NCI-H526 treated with DMSO at 0.1 percent for 48 hours (cell line): Measurements from ENCODE around the gene KLF17.

Experiments used
- DNase-seq: peaks from one replicate; lab custom pipeline; 2025; lab: John Stamatoyannopoulos, UW

Gene KLF17

GRCh38 chr1:44118682-44119081 is at the start of gene KLF17:
Gene KLF17 (plus strand): TSS chr1:44118821. CDS start chr1:44118908, 87 bp downstream.
- DNase-seq, result no peak

GRCh38 chr1:44071461-44071860 is 47.2 kb upstream of the KLF17 start:
- no peak for DNase-seq

GRCh38 chr1:44072204-44072603 is 46.4 kb upstream of the KLF17 start:
- DNase-seq, result no peak

GRCh38 chr1:44072821-44073220 is 45.8 kb upstream of the KLF17 start:
- DNase-seq, result no peak

- DNase-seq, result no peak
Observed at GRCh38 chr1:44073528-44073927, 45.1 kb upstream of the KLF17 start.

- DNase-seq, result no peak
Observed at GRCh38 chr1:44074415-44074814, 44.2 kb upstream of the KLF17 start.

GRCh38 chr1:44076066-44076465 is 42.6 kb upstream of the KLF17 start:
- DNase-seq, result no peak

- no peak for DNase-seq
Observed at GRCh38 chr1:44077421-44077820, 41.2 kb upstream of the KLF17 start.

GRCh38 chr1:44078104-44078503 is 40.5 kb upstream of the KLF17 start:
- DNase-seq, result no peak

GRCh38 chr1:44079566-44079965 is 39.1 kb upstream of the KLF17 start:
- DNase-seq, result no peak

GRCh38 chr1:44084998-44085675 is 33.5 kb upstream of the KLF17 start:
- DNase-seq, result no peak

- no peak for DNase-seq
Observed at GRCh38 chr1:44086692-44087474, 31.7 kb upstream of the KLF17 start.

GRCh38 chr1:44089371-44090048 is 29.1 kb upstream of the KLF17 start:
- DNase-seq, result no peak

GRCh38 chr1:44090429-44091252 is 28.0 kb upstream of the KLF17 start:
- DNase-seq, result no peak

GRCh38 chr1:44094047-44094446 is 24.6 kb upstream of the KLF17 start:
- no peak for DNase-seq

- DNase-seq, result no peak
Observed at GRCh38 chr1:44100183-44100868, 18.3 kb upstream of the KLF17 start.

- DNase-seq, result no peak
Observed at GRCh38 chr1:44101328-44101727, 17.3 kb upstream of the KLF17 start.

GRCh38 chr1:44103270-44104131 is 15.1 kb upstream of the KLF17 start:
- DNase-seq, result no peak

GRCh38 chr1:44105810-44106209 is 12.8 kb upstream of the KLF17 start:
- DNase-seq, result no peak

- no peak for DNase-seq
Observed at GRCh38 chr1:44108241-44108640, 10.4 kb upstream of the KLF17 start.

- DNase-seq, result no peak
Observed at GRCh38 chr1:44108971-44109370, 9.7 kb upstream of the KLF17 start.
